NCI-H128 (cell line): ENCODE results near the gene C5.
A peak's percentile ranks its signal among the peaks of the same experiment; 100 is the strongest.
"Not testable (repeated sequence)": the region's sequence is repeated elsewhere in the genome, so short reads cannot be mapped to it uniquely, and the experiment has no call there.

ENCODE experiments used
- DNase-seq: peaks from one replicate; lab custom pipeline; 2025; ENCODE audit not compliant: unreplicated experiment; lab: John Stamatoyannopoulos, UW

C5 gene

GRCh38 chr9:121050128-121050988 lies at the start of gene C5:
Gene C5, minus strand, starts transcription at chr9:121050275. Its CDS starts 29 bp downstream, at chr9:121050246.
- no peak for DNase-seq

GRCh38 chr9:121098567-121099198 lies 48.6 kb upstream of the C5 start:
- no peak for DNase-seq

DNA sequence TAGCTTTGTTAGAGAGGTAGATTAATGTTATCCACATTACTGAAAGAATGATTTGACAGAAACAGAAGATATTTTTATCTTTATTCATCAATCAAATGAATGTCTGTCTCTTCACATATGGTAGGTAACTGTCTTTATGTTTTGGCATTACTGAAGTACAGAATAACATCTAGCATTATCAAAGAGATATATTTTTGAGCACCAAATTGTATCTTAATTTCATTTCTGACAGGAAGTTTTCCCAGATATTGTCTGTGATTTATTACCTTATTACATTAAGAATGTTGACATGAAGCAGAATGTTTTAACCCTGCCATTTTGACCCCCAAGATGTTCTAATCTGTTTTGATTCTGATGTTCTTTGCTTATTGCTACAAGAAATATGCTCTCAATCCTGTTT lies 45.0 kb upstream of the C5 start:
- DNase-seq: no peak

- not testable (repeated sequence) for DNase-seq
Observed at GRCh38 chr9:121090743-121091142, 40.7 kb upstream of the C5 start.

DNA sequence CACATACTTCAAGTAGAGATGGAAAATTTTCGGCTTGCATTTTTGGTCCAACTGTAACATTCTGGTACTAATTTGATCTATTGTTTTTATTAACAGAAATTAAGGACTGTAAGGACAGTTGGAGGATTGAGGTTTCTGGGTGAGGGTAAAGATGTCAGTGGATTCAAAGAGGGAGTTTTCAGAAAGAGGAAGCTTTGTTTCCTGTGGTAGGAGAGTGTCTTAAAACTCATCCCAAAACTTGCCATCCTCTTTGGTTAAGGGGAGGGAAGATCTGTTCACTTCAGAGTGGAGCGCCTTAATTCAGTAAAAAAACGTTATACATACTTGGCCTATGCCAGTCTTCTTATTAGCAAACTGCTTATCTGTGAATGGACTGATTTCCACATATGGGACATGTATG lies 38.5 kb upstream of the C5 start:
- DNase-seq: no peak

DNA sequence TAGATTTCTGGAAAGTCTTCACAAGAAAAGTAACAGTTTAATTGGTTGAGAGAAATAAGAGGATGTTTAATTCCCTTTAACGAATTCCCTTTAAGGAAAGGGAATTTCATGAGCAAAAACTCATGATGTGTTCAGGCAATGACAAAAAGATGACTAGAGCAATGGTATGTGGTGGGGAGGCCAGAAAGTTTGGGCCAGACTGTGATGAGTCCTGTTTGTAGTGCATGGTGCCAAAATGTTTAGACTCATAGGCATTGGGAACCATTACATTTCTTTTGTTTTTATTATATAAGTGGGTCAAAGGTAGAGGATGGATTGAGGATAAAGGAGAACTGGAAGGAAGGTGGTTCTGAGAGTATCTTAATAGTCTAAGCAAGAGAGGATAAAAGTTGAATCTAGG lies 35.6 kb upstream of the C5 start:
- no peak for DNase-seq

DNA sequence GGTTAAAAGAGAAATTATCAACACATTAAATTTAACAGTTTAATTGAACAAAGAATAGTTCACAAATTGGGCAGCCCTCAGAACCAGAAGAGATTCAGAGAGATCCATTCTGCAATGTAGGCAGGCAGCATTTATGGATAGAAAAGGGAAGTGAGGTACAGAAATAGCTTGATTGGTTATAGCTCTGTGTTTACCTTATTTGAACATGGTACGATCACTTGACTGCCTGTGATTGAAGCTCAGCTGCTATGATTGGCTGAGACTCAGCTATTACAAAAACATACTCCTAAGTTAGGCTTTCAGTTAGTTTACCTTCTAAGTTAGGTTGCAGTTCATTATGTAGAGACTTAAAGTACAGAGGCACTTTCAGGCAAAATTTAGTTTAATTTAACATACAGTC lies 32.0 kb upstream of the C5 start:
- DNase-seq: no peak

- no peak for DNase-seq
Observed at GRCh38 chr9:121075251-121076036, 25.4 kb upstream of the C5 start.

- DNase-seq: peak; percentile 89
Observed at GRCh38 chr9:121074370-121075250, 24.5 kb upstream of the C5 start, which contains the start of gene CNTRL. Gene CNTRL, plus strand, starts transcription at chr9:121074955. Its CDS starts 13,372 bp downstream, at chr9:121088327.

GRCh38 chr9:121073038-121073437 lies 23.0 kb upstream of the C5 start:
- DNase-seq: no peak

DNA sequence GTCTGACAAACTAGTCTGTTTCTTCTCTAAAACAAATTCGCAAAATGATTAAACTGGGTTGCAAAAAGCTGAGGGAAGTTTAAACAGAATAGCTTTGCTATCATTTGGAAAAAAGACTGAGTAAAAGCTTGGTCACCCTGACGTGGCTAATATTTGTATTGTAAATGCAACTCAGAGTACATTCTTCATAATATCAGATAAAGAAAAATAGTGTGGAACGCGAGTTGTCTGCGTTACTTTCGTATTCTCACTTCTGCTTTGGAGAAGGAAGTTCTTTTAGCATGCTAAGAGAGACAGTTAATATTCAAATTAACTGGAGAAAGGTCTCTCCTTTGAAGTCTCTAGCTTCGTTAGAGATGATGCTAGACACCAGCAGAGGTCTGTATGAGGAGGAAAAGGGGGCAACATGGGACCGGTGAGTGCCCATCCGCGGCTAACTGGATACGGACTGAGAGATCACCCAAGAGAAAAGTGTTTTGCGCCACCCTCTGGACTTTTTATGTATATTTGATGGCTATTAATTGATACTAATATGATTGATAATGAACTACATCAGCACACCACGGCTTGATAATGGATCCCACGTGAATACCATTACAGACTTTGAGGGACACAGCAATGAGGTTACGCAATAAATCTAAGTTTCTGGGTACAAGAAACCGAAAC lies 21.8 kb upstream of the C5 start:
- DNase-seq: no peak

GRCh38 chr9:121071370-121071755 lies 21.3 kb upstream of the C5 start:
- no peak for DNase-seq

DNA sequence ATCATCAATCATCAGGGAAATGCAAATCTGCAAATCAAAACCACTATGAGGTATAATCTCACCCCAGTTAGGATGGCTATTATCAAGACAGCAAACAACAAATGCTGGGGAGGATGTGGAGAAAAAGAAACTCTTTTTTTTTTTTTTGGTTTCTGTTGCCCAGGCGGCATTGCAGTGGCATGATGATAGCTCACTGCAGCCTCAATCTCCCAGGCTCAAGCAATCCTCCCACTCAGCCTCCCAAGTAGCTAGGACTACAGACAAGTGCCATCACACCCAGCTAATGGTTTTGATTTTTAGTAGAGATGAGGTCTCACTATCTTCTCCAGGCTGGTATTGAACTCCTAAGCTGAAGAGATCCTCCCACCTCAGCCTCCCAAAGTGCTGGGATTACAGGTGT lies 19.3 kb upstream of the C5 start:
- no peak for DNase-seq

GRCh38 chr9:121067640-121068039 lies 17.6 kb upstream of the C5 start:
- DNase-seq: no peak

DNA sequence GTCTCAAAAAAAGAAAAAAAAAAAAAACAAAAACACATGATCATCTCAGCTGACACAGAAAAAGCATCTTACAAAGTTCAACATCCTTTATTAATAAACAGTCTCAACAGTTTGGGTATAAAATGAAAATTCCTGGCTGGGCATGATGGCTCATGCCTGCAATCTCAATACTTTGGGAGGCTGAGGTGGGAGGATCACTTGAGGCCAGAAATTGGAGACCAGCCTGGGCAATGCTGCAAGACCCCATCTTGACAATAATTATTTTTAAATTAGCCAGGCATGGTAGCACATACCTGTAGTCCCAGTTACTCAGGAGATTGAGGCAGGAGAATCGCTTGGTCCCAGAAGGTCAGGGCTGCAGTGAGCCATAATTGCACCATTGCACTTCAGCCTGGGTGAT lies 16.8 kb upstream of the C5 start:
- no peak for DNase-seq

DNA sequence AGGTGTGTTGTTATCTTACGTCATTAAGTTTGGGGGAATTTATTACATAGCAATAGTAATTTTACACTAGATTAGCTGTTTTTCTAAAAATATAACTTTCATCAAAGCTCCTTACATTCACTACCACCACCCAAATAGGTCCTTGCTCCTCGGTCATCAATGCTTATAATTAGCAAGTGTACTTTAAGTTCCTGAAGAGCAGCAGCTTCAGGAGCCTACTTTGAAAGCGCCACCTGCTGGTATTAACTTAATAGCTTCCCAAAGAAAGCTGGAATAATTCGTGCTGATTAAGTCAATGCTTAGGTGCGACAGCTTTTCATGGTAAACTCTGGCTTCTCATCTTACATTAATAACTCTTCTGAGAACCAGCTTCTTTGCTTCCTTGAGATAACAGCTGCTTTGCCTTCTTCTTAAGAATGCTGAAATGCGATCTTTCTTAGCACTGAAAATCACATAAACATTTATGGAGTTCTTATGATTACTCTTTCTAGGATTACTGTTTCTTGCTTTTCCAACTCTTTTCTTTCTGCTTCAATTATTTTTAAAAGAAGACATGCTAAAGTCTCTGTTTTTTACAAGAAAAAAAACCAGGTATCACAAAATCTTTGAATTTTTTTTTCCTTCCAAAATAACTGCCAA lies 10.0 kb upstream of the C5 start:
- peak; percentile 13 for DNase-seq

DNA sequence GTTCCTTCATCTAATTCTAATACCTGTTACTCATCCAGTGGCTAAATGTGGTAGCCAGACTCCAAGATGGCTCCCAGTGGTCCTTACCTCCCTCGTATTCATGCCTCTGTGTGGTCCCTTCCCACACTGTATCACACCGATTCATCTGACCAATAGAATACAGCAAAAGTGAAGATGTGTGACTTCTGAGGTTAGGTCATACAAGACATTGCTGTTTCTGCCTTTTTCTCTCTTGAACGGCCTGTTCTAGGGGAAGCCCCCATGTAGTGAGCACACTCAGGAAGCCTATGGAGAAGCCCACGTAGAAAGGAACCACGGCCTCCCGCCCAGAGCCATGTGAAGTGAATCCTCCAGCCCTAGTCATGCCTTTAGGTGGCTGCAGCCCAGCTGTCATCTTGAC lies 9.4 kb upstream of the C5 start:
- no peak for DNase-seq

DNA sequence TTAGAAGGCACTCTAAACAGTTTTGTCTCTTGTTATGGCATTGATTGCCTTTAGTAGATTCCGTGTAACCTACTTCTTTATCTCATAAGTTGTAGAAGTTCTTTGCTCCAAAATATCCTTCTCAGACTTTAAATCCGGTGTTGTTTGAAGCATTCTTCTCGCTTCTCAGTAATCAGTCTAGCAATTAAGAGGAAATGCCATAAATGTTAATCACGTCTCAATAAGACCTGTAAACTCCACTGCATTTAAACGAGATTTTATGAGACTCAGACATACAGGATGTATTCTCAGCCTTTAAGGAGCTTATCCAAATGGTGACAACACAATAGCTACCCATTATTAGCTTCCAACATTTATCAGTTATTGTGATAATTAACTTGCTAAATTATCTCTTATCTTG lies 7.7 kb upstream of the C5 start:
- DNase-seq: no peak

DNA sequence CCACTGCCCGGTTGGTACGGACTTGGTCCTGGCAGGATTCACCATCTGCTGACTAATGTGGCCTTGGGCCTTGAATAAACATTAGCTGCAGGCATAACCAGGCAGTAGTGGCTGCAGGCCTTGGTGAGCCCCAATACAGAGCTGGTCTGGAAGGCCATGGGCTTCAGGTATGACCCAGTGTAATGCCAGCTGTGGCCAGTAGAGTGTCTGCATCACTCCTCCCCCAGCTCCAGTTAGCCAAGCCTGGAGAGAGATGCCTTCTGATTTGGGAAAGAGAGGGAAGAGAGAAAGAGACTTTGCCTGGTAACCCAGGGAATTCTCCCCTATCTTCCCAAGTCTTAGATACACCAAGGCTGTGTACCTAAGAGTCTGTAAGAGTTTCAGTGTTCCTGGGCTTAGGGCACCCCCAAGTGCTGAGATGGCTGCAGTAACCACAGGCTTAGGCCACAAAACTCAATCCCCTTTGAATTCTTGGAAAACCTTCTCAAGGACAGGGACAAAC lies 5.6 kb upstream of the C5 start:
- DNase-seq: no peak

DNA sequence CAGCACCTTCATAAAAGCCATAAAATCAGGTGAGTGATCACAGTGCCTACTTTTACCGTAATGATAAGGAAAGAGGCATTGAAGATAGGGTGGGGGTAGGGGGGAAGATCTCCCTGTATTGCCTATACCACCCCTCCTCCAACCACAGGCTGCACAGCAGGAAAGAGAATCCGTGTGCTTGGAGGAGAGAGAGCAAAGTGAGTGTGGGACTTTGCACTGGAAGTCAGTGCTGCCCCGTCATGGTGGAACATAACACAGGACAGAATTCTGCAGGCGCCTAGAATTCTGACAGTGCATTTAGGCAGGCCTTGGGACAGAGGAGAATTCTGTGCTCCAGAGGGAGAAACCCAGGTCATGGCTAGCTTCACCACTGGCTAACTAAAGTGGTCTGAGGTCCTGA lies 3.5 kb upstream of the C5 start:
- DNase-seq: no peak
